ENCODE measurements around the gene CORO2A.
"Not testable (repeated sequence)": the region's sequence is repeated elsewhere in the genome, so short reads cannot be mapped to it uniquely, and the experiment has no call there.

The CORO2A gene

DNA sequence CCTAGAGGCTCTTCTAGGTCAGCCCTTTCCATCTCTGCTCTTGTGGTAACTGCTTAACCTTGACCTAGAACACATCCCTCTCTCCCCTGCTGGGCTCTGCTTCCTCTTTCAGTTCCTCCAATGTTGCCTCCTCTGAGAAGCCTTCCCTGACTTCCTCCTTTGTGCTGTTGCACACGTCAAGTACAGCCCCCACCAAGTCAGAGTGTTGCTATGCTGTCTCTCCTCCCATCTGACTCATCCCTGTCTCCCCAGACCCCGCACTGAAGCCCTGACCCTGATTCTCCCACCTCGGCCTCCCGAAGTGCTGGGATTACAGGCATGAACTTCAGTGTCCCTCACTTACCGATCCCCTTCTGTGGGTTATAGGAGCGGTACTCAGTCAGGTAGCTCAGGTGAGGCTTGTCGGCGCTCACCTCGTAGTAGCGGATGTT is 63.0 kb downstream of the CORO2A start:
- TF ChIP-seq CTCF (IDR thresholded peaks at IDR 0.05; ENCODE audit: borderline replicate concordance, control extremely low read depth, extremely low read depth, insufficient read depth, missing control alignments): no peak
- DNase-seq (ENCODE audit: low spot score): peak; percentile 72

GRCh38 chr9:98128316-98128715 is 64.1 kb downstream of the CORO2A start:
- DNase-seq (ENCODE audit: low spot score): no peak
- no peak for TF ChIP-seq CTCF (IDR thresholded peaks at IDR 0.05; ENCODE audit: borderline replicate concordance, control extremely low read depth, extremely low read depth, insufficient read depth, missing control alignments)
- in situ Hi-C loops (cut with MboI; ENCODE audit: low sequenced_read_pairs, unreplicated experiment): no loop called here

More for the DNA sequence above, 63.0 kb downstream of the CORO2A start:
- in situ Hi-C loops (cut with MboI; ENCODE audit: low sequenced_read_pairs, unreplicated experiment): no loop called here

GRCh38 chr9:98127226-98127625 is 65.2 kb downstream of the CORO2A start:
- no peak for DNase-seq (ENCODE audit: low spot score)
- no peak for TF ChIP-seq CTCF (IDR thresholded peaks at IDR 0.05; ENCODE audit: borderline replicate concordance, control extremely low read depth, extremely low read depth, insufficient read depth, missing control alignments)
- in situ Hi-C loops (cut with MboI; ENCODE audit: low sequenced_read_pairs, unreplicated experiment): no loop called here

- no peak for DNase-seq (ENCODE audit: low spot score)
- no peak for TF ChIP-seq CTCF (IDR thresholded peaks at IDR 0.05; ENCODE audit: borderline replicate concordance, control extremely low read depth, extremely low read depth, insufficient read depth, missing control alignments)
- in situ Hi-C loops (cut with MboI; ENCODE audit: low sequenced_read_pairs, unreplicated experiment): no loop called here
These were observed 67.6 kb downstream of the CORO2A start for GRCh38 chr9:98124637-98125426.

GRCh38 chr9:98124091-98124490 is 68.3 kb downstream of the CORO2A start:
- DNase-seq (ENCODE audit: low spot score); in situ Hi-C loops (cut with MboI; ENCODE audit: low sequenced_read_pairs, unreplicated experiment): not testable (repeated sequence)

GRCh38 chr9:98121058-98121457 is 71.4 kb downstream of the CORO2A start:
- in situ Hi-C loops (cut with MboI; ENCODE audit: low sequenced_read_pairs, unreplicated experiment): no loop called here
- DNase-seq (ENCODE audit: low spot score): no peak
- no peak for TF ChIP-seq CTCF (IDR thresholded peaks at IDR 0.05; ENCODE audit: borderline replicate concordance, control extremely low read depth, extremely low read depth, insufficient read depth, missing control alignments)

DNA sequence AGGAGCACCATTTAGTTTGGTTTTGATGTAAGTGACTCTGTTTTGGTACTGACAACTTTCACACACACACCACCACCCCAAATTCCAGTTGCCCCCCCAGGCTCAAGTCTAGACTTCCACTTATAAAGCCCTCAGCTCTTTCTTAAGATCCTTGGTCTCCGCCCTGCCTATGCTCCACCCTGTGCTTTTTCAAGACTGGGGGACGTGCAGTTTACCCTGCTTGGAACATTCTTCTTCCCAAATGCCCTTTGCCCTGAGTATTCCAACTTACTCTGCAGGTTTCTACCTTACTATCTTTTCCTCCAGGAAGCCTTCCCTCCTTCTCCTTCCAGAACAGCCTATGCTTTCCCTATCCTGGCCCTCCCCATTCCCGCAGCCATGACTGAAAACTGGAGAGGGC is 72.0 kb downstream of the CORO2A start:
- in situ Hi-C loops (cut with MboI; ENCODE audit: low sequenced_read_pairs, unreplicated experiment): no loop called here
- no peak for DNase-seq (ENCODE audit: low spot score)
- TF ChIP-seq CTCF (IDR thresholded peaks at IDR 0.05; ENCODE audit: borderline replicate concordance, control extremely low read depth, extremely low read depth, insufficient read depth, missing control alignments): no peak

Data from GM13976 (cell line).